HepG2 (cell line): ENCODE measurements around the gene PDIA5.

Experiments used
- ARNT ChIP-seq: fragments of 450-650 bp; IDR thresholded peaks from 2 replicates; pipeline ENCODE4 v1.6.1; 2017
- ASH2L ChIP-seq: fragments of 300-600, 200-600 bp; sonication (generic); IDR thresholded peaks from 2 replicates; pipeline ENCODE4 v1.7.0; 2017; ENCODE audit warnings: low read depth, mild to moderate bottlenecking, moderate library complexity, mixed read lengths, low read length; ENCODE audit not compliant: insufficient read length
- IRF2 ChIP-seq: IDR thresholded peaks from 2 replicates; pipeline ENCODE4 v1.6.1; 2018; ENCODE audit warnings: missing genetic modification reagents, missing compliant biosample characterization
- POLR2G ChIP-seq: fragments of 200-400 bp; formaldehyde crosslinking; IDR thresholded peaks from 2 replicates; pipeline ENCODE4 v1.6.1; 2018; ENCODE audit warnings: mild to moderate bottlenecking, low read depth, low read length, moderate library complexity
- SCMH1 ChIP-seq: sonication (generic); formaldehyde crosslinking; IDR thresholded peaks from 2 replicates; pipeline ENCODE4 v1.9.0; 2021; ENCODE audit warnings: missing genetic modification reagents, mild to moderate bottlenecking, borderline replicate concordance
- TBL1XR1 ChIP-seq: fragments of 150-350 bp; IDR thresholded peaks from 2 replicates; pipeline ENCODE4 v1.6.1; 2014; ENCODE audit warnings: borderline replicate concordance, low read length; ENCODE audit not compliant: partially characterized antibody
- ZNF263 ChIP-seq: sonication (generic); formaldehyde crosslinking; IDR thresholded peaks from 2 replicates; pipeline ENCODE4 v1.4.0; 2020; ENCODE audit warnings: missing genetic modification reagents
- ZNF629 ChIP-seq: sonication (generic); formaldehyde crosslinking; conservative IDR thresholded peaks from 2 replicates; pipeline ENCODE4 v1.5.0; 2020; ENCODE audit warnings: missing genetic modification reagents
- ZSCAN20 ChIP-seq: sonication (generic); formaldehyde crosslinking; IDR thresholded peaks from 2 replicates; pipeline ENCODE4 v1.4.0; 2020; ENCODE audit warnings: missing genetic modification reagents, mild to moderate bottlenecking, borderline replicate concordance
- ZSCAN22 ChIP-seq: sonication (generic); formaldehyde crosslinking; IDR thresholded peaks from 2 replicates; pipeline ENCODE4 v1.4.0; 2020; ENCODE audit warnings: mild to moderate bottlenecking, missing genetic modification reagents
- TF ChIP-seq, protein P1 (sequence below), 2 experiments: IDR thresholded peaks; 2 replicates each; pipeline ENCODE4 v1.6.1; 2011 to 2012; ENCODE audit warnings: low read length in 2 of 2, borderline replicate concordance in 1 of 2, low read depth in 1 of 2, mild to moderate bottlenecking in 1 of 2, moderate library complexity in 1 of 2
- TF ChIP-seq, protein P2 (sequence below): sonication (generic); formaldehyde crosslinking; IDR thresholded peaks from 2 replicates; pipeline ENCODE4 v1.5.0; 2020; ENCODE audit warnings: mild to moderate bottlenecking, missing genetic modification reagents, moderate library complexity
- TF ChIP-seq, protein P3 (sequence below): sonication (generic); formaldehyde crosslinking; IDR thresholded peaks from 2 replicates; pipeline ENCODE4 v1.5.0; 2020; ENCODE audit warnings: missing genetic modification reagents, mild to moderate bottlenecking, borderline replicate concordance
- TF ChIP-seq, protein P4 (sequence below): sonication (generic); formaldehyde crosslinking; IDR thresholded peaks from 2 replicates; pipeline ENCODE4 v1.4.0; 2020; ENCODE audit warnings: missing genetic modification reagents

DNA sequence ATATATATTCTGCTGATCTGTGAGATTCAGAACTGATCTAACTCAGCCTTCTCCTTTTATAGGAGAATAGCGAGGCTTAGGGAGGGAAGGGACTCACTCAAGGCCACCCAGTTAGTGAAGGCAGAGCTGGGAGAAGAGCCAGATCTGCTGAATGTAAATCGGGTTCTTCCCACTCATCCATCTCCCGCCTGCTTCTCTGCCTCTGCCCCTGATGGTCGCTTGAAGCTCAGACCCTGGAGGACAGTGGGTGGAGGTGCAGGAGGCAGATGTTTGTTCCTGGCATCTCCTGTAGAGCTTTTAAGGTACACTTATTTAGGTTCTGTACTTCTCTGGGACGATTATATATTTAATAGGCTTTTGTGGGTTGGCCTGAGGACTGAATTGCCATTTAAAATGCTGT, 4.3 kb downstream of the PDIA5 start:
- no peak for TF ChIP-seq POLR2G
- TF ChIP-seq, protein P1, sequence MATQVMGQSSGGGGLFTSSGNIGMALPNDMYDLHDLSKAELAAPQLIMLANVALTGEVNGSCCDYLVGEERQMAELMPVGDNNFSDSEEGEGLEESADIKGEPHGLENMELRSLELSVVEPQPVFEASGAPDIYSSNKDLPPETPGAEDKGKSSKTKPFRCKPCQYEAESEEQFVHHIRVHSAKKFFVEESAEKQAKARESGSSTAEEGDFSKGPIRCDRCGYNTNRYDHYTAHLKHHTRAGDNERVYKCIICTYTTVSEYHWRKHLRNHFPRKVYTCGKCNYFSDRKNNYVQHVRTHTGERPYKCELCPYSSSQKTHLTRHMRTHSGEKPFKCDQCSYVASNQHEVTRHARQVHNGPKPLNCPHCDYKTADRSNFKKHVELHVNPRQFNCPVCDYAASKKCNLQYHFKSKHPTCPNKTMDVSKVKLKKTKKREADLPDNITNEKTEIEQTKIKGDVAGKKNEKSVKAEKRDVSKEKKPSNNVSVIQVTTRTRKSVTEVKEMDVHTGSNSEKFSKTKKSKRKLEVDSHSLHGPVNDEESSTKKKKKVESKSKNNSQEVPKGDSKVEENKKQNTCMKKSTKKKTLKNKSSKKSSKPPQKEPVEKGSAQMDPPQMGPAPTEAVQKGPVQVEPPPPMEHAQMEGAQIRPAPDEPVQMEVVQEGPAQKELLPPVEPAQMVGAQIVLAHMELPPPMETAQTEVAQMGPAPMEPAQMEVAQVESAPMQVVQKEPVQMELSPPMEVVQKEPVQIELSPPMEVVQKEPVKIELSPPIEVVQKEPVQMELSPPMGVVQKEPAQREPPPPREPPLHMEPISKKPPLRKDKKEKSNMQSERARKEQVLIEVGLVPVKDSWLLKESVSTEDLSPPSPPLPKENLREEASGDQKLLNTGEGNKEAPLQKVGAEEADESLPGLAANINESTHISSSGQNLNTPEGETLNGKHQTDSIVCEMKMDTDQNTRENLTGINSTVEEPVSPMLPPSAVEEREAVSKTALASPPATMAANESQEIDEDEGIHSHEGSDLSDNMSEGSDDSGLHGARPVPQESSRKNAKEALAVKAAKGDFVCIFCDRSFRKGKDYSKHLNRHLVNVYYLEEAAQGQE (IDR thresholded peaks at IDR 0.05; ENCODE audit: borderline replicate concordance in 1 of 2, low read depth in 1 of 2, low read length in 2 of 2), result no peak
- no peak for TF ChIP-seq ZSCAN22 (CRISPR knock-in tag)
- no peak for TF ChIP-seq ARNT
- TF ChIP-seq SCMH1 (CRISPR knock-in tag), result no peak
- TF ChIP-seq, protein P2, sequence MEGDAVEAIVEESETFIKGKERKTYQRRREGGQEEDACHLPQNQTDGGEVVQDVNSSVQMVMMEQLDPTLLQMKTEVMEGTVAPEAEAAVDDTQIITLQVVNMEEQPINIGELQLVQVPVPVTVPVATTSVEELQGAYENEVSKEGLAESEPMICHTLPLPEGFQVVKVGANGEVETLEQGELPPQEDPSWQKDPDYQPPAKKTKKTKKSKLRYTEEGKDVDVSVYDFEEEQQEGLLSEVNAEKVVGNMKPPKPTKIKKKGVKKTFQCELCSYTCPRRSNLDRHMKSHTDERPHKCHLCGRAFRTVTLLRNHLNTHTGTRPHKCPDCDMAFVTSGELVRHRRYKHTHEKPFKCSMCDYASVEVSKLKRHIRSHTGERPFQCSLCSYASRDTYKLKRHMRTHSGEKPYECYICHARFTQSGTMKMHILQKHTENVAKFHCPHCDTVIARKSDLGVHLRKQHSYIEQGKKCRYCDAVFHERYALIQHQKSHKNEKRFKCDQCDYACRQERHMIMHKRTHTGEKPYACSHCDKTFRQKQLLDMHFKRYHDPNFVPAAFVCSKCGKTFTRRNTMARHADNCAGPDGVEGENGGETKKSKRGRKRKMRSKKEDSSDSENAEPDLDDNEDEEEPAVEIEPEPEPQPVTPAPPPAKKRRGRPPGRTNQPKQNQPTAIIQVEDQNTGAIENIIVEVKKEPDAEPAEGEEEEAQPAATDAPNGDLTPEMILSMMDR (CRISPR knock-in tag), result no peak
- TF ChIP-seq ZSCAN20 (CRISPR knock-in tag), result no peak
- TF ChIP-seq ZNF629, result no peak
- TF ChIP-seq, protein P3, sequence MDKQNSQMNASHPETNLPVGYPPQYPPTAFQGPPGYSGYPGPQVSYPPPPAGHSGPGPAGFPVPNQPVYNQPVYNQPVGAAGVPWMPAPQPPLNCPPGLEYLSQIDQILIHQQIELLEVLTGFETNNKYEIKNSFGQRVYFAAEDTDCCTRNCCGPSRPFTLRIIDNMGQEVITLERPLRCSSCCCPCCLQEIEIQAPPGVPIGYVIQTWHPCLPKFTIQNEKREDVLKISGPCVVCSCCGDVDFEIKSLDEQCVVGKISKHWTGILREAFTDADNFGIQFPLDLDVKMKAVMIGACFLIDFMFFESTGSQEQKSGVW (CRISPR knock-in tag), result no peak
- TF ChIP-seq, protein P4, sequence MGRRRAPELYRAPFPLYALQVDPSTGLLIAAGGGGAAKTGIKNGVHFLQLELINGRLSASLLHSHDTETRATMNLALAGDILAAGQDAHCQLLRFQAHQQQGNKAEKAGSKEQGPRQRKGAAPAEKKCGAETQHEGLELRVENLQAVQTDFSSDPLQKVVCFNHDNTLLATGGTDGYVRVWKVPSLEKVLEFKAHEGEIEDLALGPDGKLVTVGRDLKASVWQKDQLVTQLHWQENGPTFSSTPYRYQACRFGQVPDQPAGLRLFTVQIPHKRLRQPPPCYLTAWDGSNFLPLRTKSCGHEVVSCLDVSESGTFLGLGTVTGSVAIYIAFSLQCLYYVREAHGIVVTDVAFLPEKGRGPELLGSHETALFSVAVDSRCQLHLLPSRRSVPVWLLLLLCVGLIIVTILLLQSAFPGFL (CRISPR knock-in tag), result no peak
- no peak for TF ChIP-seq IRF2
- TF ChIP-seq ASH2L, result no peak
- TF ChIP-seq TBL1XR1, result no peak
- TF ChIP-seq ZNF263, result no peak
